GM18909 (cell line): ENCODE data around the gene UNC5A.

Source experiments
- ATAC-seq: cut with Tn5 transposase; IDR thresholded peaks from one replicate; pipeline ENCODE4 v1.9.1; 2021; ENCODE audit warnings: mild to moderate bottlenecking; ENCODE audit not compliant: unreplicated experiment, poor library complexity

UNC5A gene

DNA sequence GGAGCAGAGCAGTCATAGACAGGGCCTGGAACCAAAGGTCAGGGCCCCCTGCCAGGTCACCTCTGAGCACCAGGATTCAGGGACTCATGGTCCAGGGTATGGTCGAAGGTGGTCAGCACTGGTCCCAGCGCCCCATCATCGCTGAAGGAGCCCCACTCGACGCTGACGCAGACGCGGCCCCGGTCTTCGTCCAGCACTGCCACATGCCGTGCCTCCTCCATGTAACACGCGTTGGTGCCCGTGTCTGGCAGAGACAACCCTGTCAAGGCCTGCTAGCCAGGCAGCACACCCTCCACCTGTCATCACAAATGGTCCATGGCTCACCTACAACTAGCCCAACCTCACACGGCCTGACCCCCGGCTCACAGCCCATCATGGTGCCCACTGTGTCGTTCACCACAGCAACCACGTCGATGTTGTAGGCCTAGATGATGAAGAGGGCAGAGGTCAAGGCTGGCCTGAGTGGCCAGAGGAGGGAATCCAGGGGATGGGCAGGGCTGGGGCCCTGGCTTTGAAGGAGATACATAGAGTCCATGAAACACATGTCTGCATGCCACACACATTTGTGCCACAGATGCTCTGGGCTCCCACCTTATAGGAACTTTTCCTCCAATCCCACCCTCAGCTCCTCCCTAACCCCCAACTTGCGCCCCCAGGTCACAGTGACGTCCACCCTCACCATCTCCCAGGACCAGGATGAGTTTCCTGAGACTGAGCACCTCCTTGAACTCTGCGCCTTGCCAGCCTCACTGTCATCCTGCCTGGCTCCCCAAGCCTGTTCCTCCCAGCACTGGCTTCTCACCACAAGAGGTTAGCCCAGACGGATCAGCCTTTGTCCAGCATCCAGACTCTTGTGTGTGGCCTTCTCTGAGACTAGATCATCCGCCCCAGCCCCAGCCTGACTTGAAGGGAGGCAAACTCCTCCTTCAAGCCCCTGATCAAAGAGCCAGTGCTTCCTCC is 79.2 kb downstream of the UNC5A start:
- ATAC-seq, result no peak

DNA sequence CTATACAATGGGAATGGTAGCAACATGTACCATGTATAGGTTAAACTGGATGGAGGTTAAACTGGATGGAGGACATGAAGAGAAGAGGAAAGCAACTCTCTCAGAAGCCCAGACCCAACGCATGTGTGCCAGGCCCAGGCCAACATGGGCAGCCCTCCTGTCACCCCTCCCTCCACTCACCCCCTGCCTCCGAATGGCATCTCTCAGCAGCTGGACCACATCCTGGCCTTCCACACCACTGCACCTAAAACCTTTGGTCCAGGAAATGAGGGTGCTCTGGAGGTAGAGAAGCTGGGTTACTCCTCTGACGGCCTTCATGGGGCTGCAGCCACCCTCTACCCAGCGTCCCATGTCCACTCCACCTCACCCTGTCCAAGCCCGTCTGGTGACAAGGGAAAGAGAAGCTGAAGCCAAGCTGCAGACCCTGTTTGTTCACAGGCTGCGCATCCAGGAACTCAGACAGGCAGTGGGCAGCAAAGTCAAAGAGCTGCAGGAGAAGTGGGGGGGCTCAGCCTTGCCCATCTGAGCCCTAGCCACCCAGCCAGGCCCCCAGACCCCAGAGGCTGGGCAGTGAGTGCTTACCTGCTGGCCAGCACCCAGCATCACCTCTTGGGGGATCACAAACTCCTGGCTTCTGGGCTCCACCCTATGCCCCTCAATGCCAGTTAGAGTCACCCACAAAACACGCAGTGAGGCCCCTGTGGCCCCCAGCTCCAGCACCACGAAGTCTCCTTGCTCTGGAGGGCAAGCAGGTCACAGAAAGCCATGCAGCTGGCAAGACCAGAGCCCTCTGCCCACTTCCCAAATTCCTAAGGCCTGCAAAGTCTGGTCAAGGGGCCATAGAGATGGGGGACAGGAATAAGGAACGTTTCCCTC is 80.3 kb downstream of the UNC5A start:
- no peak for ATAC-seq

DNA sequence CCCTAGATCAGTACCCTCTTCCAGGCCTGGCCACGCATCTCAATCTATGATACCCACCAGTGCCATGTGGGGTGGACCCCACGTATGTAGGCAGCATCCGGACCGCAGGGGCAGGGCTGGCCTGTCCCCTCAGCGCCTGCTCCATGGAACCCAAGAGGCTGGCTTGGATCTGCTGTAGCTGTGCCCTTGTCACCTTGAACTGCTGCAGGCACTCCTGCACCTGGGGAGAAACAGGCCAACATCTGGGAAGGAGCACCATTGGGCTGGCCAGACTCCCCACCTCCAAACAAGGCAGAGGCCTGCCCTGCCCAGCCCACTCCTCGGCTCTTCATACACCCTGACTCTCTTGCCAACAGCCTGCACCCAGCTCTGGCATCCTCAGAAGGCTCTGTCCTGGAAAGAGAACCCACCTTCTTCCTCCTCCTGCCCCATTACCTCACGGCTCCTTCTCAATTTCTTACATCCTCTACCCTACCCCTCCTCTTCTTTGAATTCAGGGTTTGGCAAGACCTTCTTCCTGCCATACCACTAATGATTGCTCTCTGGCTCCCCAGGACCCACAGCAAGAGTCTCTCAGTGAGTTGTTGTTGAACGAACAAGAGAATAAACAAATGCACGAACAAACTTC is 81.1 kb downstream of the UNC5A start:
- ATAC-seq, result no peak

DNA sequence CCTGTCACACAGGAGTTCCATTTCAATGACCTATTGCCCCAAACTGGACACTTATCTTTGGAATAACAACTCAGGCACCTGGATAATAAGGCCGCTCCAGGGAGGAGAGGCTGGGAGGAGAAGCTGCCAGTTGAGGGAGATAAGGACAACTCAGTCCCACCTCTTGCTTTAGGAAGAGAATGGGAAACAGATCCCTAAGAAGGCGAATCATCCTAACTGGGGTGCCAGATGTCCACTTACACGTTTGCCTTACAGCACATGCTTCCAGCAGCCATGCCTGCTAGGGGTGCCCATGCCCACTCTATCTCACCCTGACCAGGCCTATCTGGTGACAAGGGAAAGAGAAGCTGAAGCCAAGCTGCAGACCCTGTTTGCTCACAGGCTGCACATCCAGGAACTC is 82.3 kb downstream of the UNC5A start:
- ATAC-seq, result no peak

DNA sequence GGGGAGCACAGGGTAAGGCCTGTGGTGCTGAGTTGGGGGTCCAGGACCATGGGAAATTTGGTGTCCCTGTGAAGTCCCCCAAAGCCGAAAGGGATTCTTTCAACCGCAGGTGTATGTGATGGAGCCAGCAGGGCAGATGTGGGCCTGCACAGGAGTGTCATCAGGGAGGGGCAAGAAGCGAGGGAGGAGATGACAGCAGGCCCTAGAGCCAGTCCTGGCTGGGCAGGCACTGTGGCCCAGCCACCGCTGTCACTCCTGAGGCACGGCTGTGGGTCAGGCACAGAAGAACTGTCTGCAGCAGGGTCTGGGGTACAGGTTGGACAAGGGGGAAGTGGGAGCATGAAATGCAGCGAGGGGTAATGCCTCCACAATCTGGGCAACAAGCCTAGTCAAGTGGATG is 83.9 kb downstream of the UNC5A start:
- no peak for ATAC-seq

DNA sequence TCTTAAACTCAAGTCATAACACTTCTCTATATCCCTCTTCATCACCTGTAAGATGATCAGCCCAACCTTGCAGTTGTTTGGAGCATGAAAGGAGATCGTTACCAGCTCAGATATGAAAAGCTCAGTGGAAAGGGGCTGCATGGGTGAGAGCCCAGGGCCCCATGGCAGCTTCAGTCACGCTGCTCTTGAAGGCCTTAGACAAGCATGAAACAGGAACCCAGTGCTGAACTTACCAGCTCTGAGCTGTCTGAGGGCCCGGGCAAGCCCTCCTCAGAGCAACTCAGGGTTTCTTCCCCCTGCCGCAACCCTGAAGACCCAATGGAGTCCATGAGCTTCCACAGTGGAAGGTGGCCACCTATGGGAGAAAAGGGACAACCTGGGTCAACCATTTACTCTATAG is 85.5 kb downstream of the UNC5A start:
- no peak for ATAC-seq

DNA sequence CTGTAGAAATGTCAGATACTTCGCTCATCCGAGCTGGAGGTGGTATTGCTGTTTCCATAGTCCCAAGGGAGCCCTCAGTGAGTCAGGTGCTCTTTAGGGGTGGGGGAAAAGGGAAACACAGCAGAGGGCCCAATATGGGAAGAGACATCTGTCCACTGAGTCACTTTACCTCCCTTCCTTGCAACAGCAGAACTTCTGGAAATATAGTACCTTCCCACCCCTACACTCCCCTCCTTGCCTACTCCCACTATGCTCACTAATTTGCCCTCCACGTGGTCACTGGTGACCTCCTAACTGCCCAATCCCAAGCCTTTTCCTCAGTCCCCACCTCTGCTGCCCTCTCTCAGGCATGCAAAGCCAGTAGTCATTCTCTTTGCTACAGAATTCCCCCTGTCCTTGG is 86.9 kb downstream of the UNC5A start:
- ATAC-seq, result no peak

DNA sequence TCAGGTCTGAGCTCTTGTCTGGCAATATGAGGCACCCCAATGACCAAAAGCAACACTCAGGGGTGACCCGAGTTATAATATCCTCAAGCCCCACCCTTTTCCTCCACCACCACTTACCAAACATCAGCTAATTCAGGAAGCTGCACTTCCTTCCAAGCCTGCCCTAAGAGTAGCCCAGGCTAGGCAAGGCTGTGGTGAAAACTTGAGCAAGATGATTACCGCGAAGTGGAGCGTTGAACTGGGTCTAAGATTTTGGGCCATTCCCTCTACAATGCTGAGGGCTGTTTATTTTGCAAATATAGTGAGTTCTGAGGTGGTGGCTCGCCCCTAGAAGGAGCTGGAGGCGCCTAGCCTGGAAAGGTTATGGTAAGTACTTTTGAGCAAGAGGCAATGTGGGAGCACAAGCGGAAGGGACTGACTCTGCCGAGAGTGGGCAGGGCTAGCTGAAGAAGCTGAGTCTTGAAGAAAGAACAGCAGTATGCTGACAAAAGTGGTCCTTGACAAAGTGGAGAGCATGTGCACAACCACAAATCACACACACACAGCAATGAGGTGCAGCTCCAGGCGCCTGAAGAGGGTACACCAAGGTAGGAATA is 89.0 kb downstream of the UNC5A start, which contains the start of gene HK3:
Gene HK3, minus strand, starts transcription at position 51 of the 596 bp plus-strand sequence. CDS start 3,187 bp downstream, outside the sequence.
- no peak for ATAC-seq

DNA sequence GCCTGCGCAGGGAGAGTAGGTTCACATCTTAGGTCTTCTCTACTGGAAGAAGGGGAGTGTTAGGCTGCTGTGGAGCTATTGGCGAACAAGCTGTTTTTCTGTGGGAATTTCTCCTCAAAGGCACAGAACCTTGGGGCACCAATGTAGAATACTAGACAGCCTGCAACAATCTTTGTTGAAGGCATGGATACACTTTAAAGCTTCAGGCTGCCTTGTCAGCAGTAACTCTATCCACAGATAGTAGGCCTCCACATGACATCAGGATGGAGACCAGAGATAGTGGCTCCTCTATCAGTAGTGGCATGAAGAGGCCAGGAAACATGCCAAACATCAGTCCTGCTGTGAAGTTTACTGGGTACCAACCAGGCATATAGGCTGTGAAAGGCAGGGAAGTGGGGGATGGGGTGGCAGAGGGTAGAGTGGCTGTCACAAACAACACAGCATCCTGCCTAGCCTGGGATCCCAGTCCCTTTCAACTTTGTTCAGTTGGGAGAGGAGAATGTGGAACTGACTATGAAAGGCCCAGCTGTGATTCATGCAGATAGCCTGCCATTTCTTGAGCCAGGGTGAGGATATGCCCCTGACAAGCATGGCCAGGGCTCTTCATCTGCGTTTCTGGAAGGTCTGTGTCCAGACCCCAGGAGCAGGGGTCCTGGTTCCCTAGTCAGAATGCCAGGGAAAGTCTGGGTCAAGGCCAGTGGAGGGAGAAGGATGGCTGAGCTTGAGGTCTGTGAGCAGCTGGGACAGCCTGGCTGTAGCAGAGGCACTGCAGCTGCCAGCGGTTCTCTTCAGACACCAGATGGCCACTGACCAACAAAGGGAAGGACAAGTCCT is 89.8 kb downstream of the UNC5A start:
- no peak for ATAC-seq

DNA sequence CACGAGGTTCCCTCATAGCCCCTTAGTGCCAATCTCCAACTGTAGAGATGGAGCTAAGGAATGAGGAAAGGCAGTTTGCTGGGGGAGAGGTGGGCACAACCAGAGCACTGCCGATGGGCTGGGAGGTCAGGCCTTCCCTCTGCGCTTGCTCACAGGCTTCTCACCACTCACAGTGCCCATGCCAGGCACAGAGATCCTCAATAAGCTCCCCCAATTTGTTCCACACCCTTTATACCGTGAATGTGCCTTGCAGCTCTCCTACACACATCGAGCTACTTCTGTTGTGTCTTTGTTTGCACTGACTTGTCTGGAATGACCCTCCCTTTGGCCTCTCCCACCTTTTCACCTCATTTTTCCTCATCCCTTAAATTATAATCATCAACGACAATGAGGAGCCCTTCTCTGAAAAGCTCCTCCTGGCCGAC is 90.4 kb downstream of the UNC5A start:
- ATAC-seq, result no peak

DNA sequence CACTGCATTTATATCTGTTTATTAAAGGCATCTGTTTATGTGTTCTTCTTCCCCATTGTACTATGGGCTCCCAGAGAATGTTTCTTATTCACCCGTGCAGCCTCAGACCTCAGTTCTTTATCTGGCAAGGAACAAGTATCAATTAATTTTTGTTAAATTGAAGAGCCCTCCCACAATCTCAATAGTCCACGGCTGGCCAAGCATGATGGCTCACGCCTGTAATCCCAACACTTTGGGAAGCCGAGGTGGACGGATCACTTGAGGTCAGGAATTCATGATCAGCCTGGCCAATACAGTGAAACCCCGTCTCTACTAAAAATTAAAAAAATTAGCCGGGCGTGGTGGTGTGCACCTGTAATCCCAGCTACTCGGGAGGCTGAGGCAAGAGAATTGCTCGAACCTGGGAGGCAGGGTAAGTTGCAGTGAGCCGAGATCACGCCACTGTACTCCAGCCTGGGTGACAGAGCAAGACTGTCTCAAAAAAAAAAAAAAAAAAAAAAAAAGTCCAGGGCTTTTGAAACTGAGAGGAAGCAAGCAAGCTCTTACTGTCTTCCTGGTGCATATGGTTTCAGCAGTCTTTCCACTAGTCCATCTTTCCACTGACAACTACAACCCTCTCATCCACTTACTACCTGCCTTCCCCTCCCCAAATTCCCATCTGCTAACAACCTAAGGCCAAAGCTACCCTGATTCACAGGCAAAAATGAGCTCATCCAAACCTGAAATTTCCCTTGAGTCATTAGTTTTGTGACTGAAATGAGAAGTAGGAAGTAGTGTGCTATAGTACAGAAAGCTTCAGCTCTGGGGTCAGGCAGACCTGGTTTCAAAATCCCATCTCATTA is 91.1 kb downstream of the UNC5A start:
- ATAC-seq, result peak; percentile 55

DNA sequence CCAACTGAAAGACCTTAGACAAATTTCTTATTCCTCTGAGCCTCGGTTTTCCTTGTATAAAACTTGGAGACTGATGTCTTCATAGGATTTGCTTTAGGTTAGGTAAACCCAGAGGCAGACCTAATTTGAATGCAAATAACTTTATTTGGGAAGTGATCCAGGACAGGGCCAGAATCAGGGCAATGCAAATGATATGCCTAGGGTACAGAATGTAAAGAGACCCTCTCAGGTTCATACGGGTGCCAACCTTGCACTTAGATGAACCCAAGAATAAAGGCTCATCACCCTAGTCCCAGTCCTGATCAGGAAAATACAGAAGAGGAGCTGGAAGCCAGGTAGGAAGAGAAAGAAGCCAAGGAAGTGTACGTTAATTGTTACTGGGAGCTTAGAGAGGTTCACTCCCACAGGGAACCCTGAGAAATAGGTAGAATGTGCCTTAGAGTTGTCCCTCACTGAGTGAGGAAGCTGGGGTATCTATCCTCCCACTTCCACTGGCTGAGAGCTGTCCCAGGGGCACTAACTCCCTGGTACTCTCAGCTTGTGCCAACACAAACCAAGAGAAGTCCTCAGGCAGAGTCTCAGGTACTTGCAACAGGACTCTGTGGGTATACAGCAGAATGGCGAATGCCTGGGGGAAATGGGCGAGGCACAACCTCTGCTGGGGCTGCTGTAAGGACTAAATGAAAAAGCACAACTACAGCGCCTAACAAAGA is 91.9 kb downstream of the UNC5A start:
- no peak for ATAC-seq

DNA sequence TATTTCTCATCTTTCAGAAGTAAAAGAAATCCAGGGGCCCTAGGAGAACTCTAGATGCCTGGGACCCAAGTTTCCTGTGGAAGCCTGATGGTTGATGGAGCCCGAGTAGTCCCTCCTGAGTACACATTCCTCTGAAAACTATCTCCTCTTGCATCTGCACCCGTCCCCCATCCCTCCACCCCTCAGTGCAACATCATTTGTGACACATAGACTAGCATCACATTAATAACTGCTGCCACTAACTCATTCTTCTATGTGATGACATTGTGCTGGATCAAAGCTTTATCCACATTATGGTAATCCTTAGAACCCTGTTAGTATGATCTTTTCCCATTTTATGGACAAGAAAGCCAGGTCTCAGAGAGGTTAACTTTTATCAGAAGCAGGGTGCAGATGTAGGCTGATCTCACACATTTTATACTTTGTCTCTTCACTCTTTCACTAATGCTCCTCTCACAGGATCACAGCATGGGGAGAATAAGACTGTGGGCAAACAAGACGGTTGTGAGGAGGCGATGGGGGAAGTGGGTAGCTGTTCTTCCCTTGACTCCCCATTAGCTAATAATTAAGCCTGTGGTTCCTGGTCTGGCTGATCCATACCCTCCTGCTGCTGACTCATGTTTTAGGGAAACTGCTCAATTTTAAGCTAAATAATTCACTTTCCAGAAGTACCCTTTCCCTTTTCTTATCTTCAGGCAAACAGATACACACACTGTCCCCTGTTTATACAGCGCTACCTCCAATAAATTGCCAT is 92.7 kb downstream of the UNC5A start:
- no peak for ATAC-seq

DNA sequence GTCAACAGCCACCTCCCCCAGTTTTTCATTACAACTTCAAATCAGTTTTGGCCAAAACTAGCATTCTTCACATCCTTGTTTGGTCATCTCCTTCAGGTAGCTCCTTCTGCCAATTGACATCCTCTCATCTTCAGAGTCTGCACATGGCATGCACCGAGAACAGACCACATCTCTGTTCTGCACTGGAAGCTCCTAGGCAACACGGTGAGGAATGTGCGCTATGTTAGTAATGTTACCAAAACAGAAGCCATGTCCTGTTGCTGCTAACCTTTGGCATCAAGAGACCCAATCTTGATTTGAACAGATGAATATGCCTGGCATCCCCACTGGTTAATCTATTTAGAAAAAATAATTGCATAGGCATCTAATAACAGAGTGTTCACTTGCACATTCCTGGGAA is 93.9 kb downstream of the UNC5A start:
- ATAC-seq, result no peak

DNA sequence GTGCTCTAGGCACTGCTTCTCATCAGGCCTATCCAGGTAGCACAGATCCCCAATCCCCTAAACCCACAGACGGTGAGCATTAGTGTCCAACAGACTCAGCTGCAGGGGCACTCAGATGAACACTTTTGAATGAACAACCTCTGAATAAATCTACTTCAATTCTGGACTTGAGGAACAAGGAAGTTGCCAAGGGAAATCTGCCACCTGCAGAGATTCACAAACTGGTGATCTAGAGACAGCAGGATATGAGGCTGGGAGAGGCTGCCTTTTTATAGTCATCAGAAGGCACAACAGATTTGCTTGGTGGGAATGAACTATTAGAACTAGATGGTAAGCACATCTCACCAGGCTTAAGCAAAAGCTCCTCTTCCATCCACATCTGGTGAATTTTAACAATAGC is 95.8 kb downstream of the UNC5A start:
- ATAC-seq, result no peak

DNA sequence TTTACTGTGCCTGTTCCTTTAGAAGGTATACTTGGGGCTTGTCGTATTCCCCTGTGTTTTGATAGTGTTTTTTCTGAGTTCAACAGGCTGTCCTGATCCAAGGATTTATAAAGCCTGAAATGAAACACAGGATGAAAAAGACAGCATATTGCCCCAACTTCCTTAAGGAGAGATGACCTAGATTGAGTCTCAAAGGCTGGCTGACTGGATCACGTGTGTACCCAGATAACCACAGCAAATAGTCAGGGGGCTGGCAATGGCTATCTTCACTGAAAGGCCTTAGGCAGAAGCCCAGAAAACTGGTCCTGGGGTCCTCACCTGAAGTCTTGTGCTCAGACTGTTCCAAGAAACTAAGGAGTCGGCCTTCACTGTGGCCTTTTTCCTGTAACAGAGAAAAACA is 96.4 kb downstream of the UNC5A start:
- ATAC-seq, result no peak

DNA sequence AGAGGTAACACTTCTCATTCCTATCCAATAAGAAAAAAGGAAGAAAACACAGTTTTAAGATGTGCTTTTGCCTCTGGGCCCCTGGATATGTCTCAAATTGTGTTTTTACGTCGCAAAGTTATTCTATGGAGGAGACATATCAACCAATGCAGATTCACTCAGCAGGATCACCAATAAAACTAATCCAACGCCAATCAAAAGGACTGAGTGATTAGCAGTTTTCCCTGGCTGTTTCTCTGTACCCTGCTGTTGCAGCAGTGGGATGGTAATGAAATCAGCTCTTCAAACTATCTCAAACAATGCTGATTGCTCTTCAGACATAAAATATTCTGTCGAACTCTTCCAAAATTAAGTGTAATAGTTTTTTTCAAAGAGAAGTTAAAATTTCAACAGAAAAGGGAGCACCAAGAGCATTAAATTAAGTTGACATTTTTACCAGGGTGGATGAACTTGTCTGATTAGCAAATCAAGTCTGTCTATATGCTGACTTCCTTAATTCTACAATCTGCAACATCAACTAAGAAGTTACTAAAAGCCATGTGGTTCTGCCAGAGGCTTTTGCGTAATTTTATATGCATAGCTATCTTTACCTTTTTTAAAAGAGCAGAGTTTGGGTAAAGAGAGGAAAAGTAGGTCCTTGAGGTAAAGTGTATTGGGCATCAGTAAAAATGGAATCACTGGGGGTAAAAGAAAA is 98.5 kb downstream of the UNC5A start:
- no peak for ATAC-seq
